Peyer's patch (tissue), 4 donors: ENCODE measurements around the gene ASMT.

Experiments
- POLR2A ChIP-seq, 2 donors: fragments of 450-650 bp; IDR thresholded peaks; one replicate each; pipeline ENCODE4 v1.5.1; 2017; ENCODE audit warnings: antibody characterized with exemption in 2 of 2, mild to moderate bottlenecking in 2 of 2, moderate library complexity in 2 of 2
- TF ChIP-seq, protein P1 (sequence below), 6 experiments: fragments of 450-650 bp in 4 of 6; fragments of 200-600 bp in 2 of 6; sonication (generic) in 1 of 6; IDR thresholded peaks; one replicate each; pipeline ENCODE4 v1.5.1; 2017 to 2019; ENCODE audit warnings: antibody characterized with exemption in 6 of 6, mild to moderate bottlenecking in 3 of 6, moderate library complexity in 1 of 6

DNA sequence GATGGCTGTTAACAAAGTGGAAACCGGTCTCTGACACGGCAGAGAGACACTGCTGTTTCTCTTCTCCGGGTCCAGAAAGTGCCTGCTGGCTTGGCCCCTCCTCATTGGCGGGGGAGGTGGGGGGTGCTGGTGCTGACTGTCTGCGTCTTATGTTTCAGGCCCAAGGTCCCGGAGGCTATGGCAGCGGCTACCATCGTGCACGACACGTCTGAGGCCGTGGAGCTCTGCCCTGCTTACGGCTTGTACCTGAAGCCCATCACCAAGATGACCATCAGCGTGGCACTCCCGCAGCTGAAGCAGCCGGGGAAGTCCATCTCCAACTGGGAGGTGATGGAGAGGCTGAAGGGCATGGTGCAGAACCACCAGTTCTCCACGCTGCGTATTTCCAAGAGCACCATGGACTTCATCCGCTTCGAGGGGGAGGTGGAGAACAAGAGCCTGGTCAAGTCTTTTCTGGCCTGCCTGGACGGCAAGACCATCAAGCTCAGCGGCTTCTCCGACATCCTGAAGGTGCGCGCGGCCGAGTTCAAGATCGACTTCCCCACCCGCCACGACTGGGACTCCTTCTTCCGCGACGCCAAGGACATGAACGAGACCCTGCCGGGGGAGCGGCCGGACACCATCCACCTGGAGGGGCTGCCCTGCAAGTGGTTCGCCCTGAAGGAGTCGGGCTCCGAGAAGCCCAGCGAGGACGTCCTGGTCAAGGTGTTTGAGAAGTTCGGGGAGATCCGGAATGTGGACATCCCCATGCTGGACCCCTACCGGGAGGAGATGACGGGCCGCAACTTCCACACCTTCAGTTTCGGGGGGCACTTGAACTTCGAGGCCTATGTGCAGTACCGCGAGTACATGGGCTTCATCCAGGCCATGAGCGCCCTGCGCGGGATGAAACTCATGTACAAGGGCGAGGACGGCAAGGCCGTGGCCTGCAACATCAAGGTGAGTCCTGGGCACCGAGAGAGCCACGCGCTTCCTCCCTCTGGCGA, 21.3 kb upstream of the ASMT start:
- TF ChIP-seq, protein P1, sequence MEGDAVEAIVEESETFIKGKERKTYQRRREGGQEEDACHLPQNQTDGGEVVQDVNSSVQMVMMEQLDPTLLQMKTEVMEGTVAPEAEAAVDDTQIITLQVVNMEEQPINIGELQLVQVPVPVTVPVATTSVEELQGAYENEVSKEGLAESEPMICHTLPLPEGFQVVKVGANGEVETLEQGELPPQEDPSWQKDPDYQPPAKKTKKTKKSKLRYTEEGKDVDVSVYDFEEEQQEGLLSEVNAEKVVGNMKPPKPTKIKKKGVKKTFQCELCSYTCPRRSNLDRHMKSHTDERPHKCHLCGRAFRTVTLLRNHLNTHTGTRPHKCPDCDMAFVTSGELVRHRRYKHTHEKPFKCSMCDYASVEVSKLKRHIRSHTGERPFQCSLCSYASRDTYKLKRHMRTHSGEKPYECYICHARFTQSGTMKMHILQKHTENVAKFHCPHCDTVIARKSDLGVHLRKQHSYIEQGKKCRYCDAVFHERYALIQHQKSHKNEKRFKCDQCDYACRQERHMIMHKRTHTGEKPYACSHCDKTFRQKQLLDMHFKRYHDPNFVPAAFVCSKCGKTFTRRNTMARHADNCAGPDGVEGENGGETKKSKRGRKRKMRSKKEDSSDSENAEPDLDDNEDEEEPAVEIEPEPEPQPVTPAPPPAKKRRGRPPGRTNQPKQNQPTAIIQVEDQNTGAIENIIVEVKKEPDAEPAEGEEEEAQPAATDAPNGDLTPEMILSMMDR (IDR thresholded peaks at IDR 0.05) = no peak
- TF ChIP-seq POLR2A (IDR thresholded peaks at IDR 0.05) = no peak
